SK-N-SH (cell line): Measurements from ENCODE around the gene ZNF277. TPM values are rescaled to one million over a fixed set of nuclear protein-coding genes. Genes with fewer than 3 reads are reported as not detected.

Source experiments
- CTCF ChIA-PET: fragments of 300-600, 350-600 bp; formaldehyde crosslinking; extraction: SDS; loops from one replicate; lab custom pipeline; 2021; lab: Yijun Ruan, JAX
- POLR2A ChIA-PET: fragments of 350-600 bp; sonication (Branson Sonifier 250); formaldehyde crosslinking; extraction: SDS; loops from one replicate; lab custom pipeline; 2020; ENCODE audit warnings: antibody characterized with exemption, inconsistent platforms; lab: Yijun Ruan, JAX
- DNase-seq: peaks from one replicate; pipeline ENCODE4 v3.0.0; 2012
- H2AFZ ChIP-seq: fragments of 200-600 bp; sonication (generic); 2 replicates; pipeline ENCODE4 v1.8.1; 2016; ENCODE audit warnings: antibody characterized with exemption, mild to moderate bottlenecking, low read depth
- H3F3A ChIP-seq: fragments of 200-600 bp; sonication (generic); replicated peaks from 2 replicates; pipeline ENCODE3; 2016; ENCODE audit warnings: antibody characterized with exemption, mild to moderate bottlenecking; ENCODE audit not compliant: insufficient read depth
- H3K27ac ChIP-seq, 2 experiments: fragments of 200-500 bp in 1 of 2; fragments of 200-600 bp in 1 of 2; sonication (Bioruptor generic) in 1 of 2; sonication (generic), shearing (Covaris generic) in 1 of 2; 2 replicates each; pipeline versions ENCODE4 v1.5.1 to v1.6.1; 2014 to 2016; ENCODE audit warnings: low read depth in 2 of 2, inconsistent platforms in 1 of 2, low read length in 1 of 2, mild to moderate bottlenecking in 1 of 2, mixed read lengths in 1 of 2
- H3K27me3 ChIP-seq: fragments of 200-600 bp; sonication (generic), shearing (Covaris generic); 2 replicates; pipeline ENCODE4 v1.6.1; 2016; ENCODE audit warnings: mixed run types; ENCODE audit not compliant: insufficient read depth
- H3K36me3 ChIP-seq, 2 experiments: fragments of 200-500 bp in 1 of 2; fragments of 200-600 bp in 1 of 2; sonication (Bioruptor generic) in 1 of 2; sonication (generic) in 1 of 2; replicated peaks in 1 of 2; 2 replicates each; pipeline versions ENCODE3 to v1.5.1; 2014 to 2016; ENCODE audit warnings: low read length in 1 of 2, mild to moderate bottlenecking in 1 of 2; ENCODE audit not compliant: insufficient read depth in 2 of 2, control insufficient read depth in 1 of 2
- H3K4me1 ChIP-seq, 2 experiments: fragments of 200-500 bp in 1 of 2; fragments of 200-600 bp in 1 of 2; sonication (Bioruptor generic) in 1 of 2; sonication (generic), shearing (Covaris generic) in 1 of 2; 2 replicates each; pipeline versions ENCODE4 v1.5.1 to v1.6.1; 2014 to 2016; ENCODE audit warnings: low read depth in 1 of 2, low read length in 1 of 2, mixed run types in 1 of 2; ENCODE audit not compliant: insufficient read depth in 2 of 2, control insufficient read depth in 1 of 2
- H3K4me2 ChIP-seq: fragments of 200-600 bp; sonication (generic), shearing (Covaris generic); 2 replicates; pipeline ENCODE4 v1.6.1; 2017; ENCODE audit warnings: mixed run types
- H3K4me3 ChIP-seq, 2 experiments: fragments of 200-500 bp in 1 of 2; fragments of 200-600 bp in 1 of 2; sonication (Bioruptor generic) in 1 of 2; sonication (generic), shearing (Covaris generic) in 1 of 2; 2 replicates each; pipeline versions ENCODE4 v1.5.1 to v1.8.1; 2014 to 2016; ENCODE audit warnings: low read depth in 2 of 2, inconsistent platforms in 1 of 2, low read length in 1 of 2, mild to moderate bottlenecking in 1 of 2, mixed read lengths in 1 of 2, moderate library complexity in 1 of 2
- H3K79me2 ChIP-seq: fragments of 200-600 bp; sonication (generic); 2 replicates; pipeline ENCODE4 v1.8.1; 2017; ENCODE audit warnings: mild to moderate bottlenecking; ENCODE audit not compliant: insufficient read depth
- H3K9ac ChIP-seq: fragments of 200-600 bp; sonication (generic); 2 replicates; pipeline ENCODE4 v1.6.1; 2017; ENCODE audit warnings: mixed run types
- H3K9me2 ChIP-seq: fragments of 200-600 bp; sonication (generic); 2 replicates; pipeline ENCODE4 v1.6.1; 2017; ENCODE audit warnings: mixed run types
- H3K9me3 ChIP-seq: fragments of 200-600 bp; sonication (generic); 2 replicates; pipeline ENCODE4 v1.6.1; 2017; ENCODE audit warnings: mixed run types, mild to moderate bottlenecking, moderate library complexity
- H4K20me1 ChIP-seq: fragments of 200-600 bp; sonication (generic); 2 replicates; pipeline ENCODE4 v1.6.1; 2017; ENCODE audit warnings: mild to moderate bottlenecking, mixed run types; ENCODE audit not compliant: insufficient read depth
- CHD2 ChIP-seq: fragments of 150-350 bp; IDR thresholded peaks from 2 replicates; pipeline ENCODE4 v1.6.1; 2018; ENCODE audit warnings: low read length; ENCODE audit not compliant: partially characterized antibody
- EP300 ChIP-seq, 2 experiments: IDR thresholded peaks; 2 replicates each; pipeline versions ENCODE4 v1.4.0 to v1.6.1; 2012; ENCODE audit warnings: borderline replicate concordance in 1 of 2, low read depth in 1 of 2, low read length in 1 of 2
- GATA2 ChIP-seq: sonication (generic); formaldehyde crosslinking; IDR thresholded peaks from 2 replicates; pipeline ENCODE4 v1.5.0; 2020; ENCODE audit warnings: mild to moderate bottlenecking, missing genetic modification reagents
- JUND ChIP-seq: IDR thresholded peaks from 2 replicates; pipeline ENCODE4 v1.4.0; 2012
- MEF2A ChIP-seq: IDR thresholded peaks from 2 replicates; pipeline ENCODE4 v1.4.0; 2012; ENCODE audit warnings: low read depth, borderline replicate concordance
- NFIC ChIP-seq: IDR thresholded peaks from 2 replicates; pipeline ENCODE4 v1.4.0; 2012; ENCODE audit warnings: borderline replicate concordance
- NRF1 ChIP-seq: IDR thresholded peaks from 2 replicates; pipeline ENCODE4 v1.6.1; 2012; ENCODE audit warnings: low read depth, mild to moderate bottlenecking, low read length
- POLR2AphosphoS5 ChIP-seq: IDR thresholded peaks from 2 replicates; pipeline ENCODE4 v1.6.1; 2012; ENCODE audit warnings: low read depth, low read length
- RFX5 ChIP-seq: IDR thresholded peaks from 2 replicates; pipeline ENCODE4 v1.6.1; 2012; ENCODE audit warnings: mild to moderate bottlenecking, improper control_type of control experiment, low read length
- SIN3A ChIP-seq: IDR thresholded peaks from 2 replicates; pipeline ENCODE4 v1.6.1; 2012; ENCODE audit warnings: low read depth, mild to moderate bottlenecking, low read length, moderate library complexity, borderline replicate concordance
- SMC3 ChIP-seq: IDR thresholded peaks from 2 replicates; pipeline ENCODE4 v1.6.1; 2012; ENCODE audit warnings: low read depth, low read length, improper control_type of control experiment
- TEAD4 ChIP-seq: IDR thresholded peaks from 2 replicates; pipeline ENCODE4 v1.4.0; 2012; ENCODE audit warnings: mild to moderate bottlenecking, borderline replicate concordance; ENCODE audit not compliant: insufficient read depth
- USF1 ChIP-seq: IDR thresholded peaks from 2 replicates; pipeline ENCODE4 v1.4.0; 2012; ENCODE audit warnings: low read depth, borderline replicate concordance
- YY1 ChIP-seq: IDR thresholded peaks from 2 replicates; pipeline ENCODE4 v1.4.0; 2012; ENCODE audit warnings: low read depth, mild to moderate bottlenecking
- whole genome bisulfite sequencing: methylation state at CpG from one replicate; pipeline ENCODE4 v1.1.6; 2017; ENCODE audit warnings: low lambda C conversion rate; 5-methylcytosine and 5-hydroxymethylcytosine counted together
- polyA plus RNA-seq, 3 experiments: library from polyadenylated mRNA; depleted of rRNA; stranded (reverse); fragments of >200 nt; gene quantifications; 2 replicates each; pipeline ENCODE4 v1.2.3, GENCODE V29; 2012
- TF ChIP-seq, protein P1 (sequence below): IDR thresholded peaks from 2 replicates; pipeline ENCODE4; 2012
- TF ChIP-seq, protein P2 (sequence below): IDR thresholded peaks from 2 replicates; pipeline ENCODE4 v1.6.1; 2012; ENCODE audit warnings: mild to moderate bottlenecking, low read depth, low read length, moderate library complexity

Gene ZNF277
- polyA plus RNA-seq, 1 of the 3 experiments (the other 2 are of a cell fraction), result 11.5 TPM

DNA sequence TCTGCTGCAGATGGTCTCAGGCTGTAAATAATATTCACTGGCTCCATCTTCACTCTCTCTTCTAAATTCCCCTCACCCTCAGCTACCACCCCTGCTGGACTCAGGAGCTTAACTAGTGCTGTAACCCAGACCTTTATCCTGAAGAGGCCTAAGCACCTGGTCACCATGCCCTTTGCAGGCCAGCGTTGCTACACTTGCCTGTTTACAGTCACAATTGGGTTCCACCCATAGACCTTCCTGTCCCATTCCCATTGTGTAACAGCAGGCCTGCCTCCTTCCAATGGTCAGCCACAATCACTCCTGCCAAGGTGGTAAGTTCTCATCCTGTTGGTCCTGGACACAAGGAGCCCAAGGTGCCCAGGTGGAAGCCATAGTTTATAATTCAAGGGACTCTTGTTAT is 157.9 kb downstream of the ZNF277 start:
- H3K9ac ChIP-seq, result no peak overlapping the region
- H3F3A ChIP-seq, result no peaks in the 10 kb centered on the region
- DNase-seq, result no peak
- H4K20me1 ChIP-seq, result no peaks in the 10 kb centered on the region
- no peak overlapping the region for H2AFZ ChIP-seq
- WGBS, result 96% methylated on average over 1 of the region's 1 CpG
- CTCF ChIA-PET, result no interaction called here
- no peaks in the 10 kb centered on the region for H3K9me3 ChIP-seq
- no peaks in the 10 kb centered on the region for H3K36me3 ChIP-seq
- H3K27ac ChIP-seq, result no peak overlapping the region
- H3K9me2 ChIP-seq, result no peaks in the 10 kb centered on the region
- H3K79me2 ChIP-seq, result no peaks in the 10 kb centered on the region
- TF ChIP-seq GATA2 (no peak), RFX5 (no peak), JUND (no peak), CHD2 (no peak), TEAD4 (no peak), USF1 (no peak), POLR2AphosphoS5 (no peak), SIN3A (no peak), MEF2A (no peak), SMC3 (no peak), NFIC (no peak), NRF1 (no peak), EP300 (IDR thresholded peaks at IDR 0.05; ENCODE audit: borderline replicate concordance in 1 of 2, low read depth in 1 of 2, low read length in 1 of 2) (no peak), YY1 (no peak)
- TF ChIP-seq, protein P1, sequence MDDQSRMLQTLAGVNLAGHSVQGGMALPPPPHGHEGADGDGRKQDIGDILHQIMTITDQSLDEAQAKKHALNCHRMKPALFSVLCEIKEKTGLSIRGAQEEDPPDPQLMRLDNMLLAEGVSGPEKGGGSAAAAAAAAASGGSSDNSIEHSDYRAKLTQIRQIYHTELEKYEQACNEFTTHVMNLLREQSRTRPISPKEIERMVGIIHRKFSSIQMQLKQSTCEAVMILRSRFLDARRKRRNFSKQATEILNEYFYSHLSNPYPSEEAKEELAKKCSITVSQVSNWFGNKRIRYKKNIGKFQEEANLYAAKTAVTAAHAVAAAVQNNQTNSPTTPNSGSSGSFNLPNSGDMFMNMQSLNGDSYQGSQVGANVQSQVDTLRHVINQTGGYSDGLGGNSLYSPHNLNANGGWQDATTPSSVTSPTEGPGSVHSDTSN, result no peak
- TF ChIP-seq, protein P2, sequence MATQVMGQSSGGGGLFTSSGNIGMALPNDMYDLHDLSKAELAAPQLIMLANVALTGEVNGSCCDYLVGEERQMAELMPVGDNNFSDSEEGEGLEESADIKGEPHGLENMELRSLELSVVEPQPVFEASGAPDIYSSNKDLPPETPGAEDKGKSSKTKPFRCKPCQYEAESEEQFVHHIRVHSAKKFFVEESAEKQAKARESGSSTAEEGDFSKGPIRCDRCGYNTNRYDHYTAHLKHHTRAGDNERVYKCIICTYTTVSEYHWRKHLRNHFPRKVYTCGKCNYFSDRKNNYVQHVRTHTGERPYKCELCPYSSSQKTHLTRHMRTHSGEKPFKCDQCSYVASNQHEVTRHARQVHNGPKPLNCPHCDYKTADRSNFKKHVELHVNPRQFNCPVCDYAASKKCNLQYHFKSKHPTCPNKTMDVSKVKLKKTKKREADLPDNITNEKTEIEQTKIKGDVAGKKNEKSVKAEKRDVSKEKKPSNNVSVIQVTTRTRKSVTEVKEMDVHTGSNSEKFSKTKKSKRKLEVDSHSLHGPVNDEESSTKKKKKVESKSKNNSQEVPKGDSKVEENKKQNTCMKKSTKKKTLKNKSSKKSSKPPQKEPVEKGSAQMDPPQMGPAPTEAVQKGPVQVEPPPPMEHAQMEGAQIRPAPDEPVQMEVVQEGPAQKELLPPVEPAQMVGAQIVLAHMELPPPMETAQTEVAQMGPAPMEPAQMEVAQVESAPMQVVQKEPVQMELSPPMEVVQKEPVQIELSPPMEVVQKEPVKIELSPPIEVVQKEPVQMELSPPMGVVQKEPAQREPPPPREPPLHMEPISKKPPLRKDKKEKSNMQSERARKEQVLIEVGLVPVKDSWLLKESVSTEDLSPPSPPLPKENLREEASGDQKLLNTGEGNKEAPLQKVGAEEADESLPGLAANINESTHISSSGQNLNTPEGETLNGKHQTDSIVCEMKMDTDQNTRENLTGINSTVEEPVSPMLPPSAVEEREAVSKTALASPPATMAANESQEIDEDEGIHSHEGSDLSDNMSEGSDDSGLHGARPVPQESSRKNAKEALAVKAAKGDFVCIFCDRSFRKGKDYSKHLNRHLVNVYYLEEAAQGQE, result no peak
- TF ChIP-seq, all 33 proteins: peak for 0
- Histone ChIP-seq H3K4me3 (no peak overlapping the region), H3K27me3 (no peaks in the 10 kb centered on the region), H3K4me1 (peaks cover 0 to 8% of the 10 kb centered on the region in 2 experiments; a peak in 2 of 4 replicates), H3K4me2 (no peak overlapping the region)
- POLR2A ChIA-PET, result no interaction called here
